ENCODE data around the gene PON3.

PON3 gene

DNA sequence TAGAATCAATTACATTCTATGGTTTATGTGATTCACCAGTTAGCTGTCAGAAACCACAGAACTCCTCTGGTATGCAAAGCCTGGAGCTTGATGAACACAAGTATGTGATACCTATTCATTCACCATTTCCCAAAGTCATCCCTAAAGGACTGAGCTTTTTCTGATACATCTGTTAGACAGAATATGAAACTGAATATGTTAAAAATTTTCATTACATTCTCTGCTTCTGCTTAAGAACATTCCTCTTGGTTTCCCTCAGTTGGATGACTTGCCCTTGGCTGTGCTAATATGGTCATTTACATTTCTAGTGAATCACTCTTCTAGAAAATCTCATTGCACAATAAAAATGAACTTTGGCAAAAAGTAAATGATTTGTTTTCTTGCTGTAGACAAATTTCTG lies 61.1 kb downstream of the PON3 start:
- Histone ChIP-seq H3K4me3 (no peak overlapping the region), H3K9ac (no peak overlapping the region), H3K9me3 (replicated peaks in 1 of 11) (no peaks in the 10 kb centered on the region), H3K27me3 (no peaks in the 10 kb centered on the region), H3K27ac (no peak overlapping the region), H3K4me2 (no peak overlapping the region), H3K4me1 (peaks cover 0 to 12% (median 8%) of the 10 kb centered on the region in 10 experiments; a peak in 12 of 20 replicates), H3K36me3 (no peaks in the 10 kb centered on the region), H4K20me1 (no peaks in the 10 kb centered on the region)
- TF ChIP-seq Cebpa-rat (IDR thresholded peaks at IDR 0.05), result no peak

DNA sequence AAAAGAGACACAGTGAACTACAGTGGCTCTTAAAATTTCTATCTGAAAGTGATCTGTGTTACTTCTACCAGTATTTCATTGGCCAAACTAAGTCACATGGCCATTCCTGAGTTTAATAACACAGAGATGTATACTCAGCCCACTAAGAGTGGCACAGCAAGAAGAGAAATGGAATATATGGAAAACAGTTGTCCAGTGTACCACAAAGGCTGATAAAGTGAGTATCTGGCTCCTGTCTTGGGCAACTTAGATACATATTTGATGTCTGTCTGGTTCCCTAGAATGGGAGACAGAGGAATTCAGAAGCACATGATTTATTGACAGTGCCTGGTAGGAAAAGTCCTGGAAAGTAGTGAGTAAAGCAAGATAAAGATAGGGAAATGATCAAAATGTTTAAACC lies 61.7 kb downstream of the PON3 start:
- H3K9me3 ChIP-seq (replicated peaks in 1 of 11), result no peaks in the 10 kb centered on the region
- no peak overlapping the region for H3K4me3 ChIP-seq
- H3K36me3 ChIP-seq, result no peaks in the 10 kb centered on the region
- peaks cover 0 to 13% (median 8%) of the 10 kb centered on the region in 10 experiments; a peak in 12 of 20 replicates for H3K4me1 ChIP-seq
- H3K4me2 ChIP-seq, result no peak overlapping the region
- H3K27ac ChIP-seq, result no peak overlapping the region
- H3K27me3 ChIP-seq, result no peaks in the 10 kb centered on the region
- no peaks in the 10 kb centered on the region for H4K20me1 ChIP-seq
- H3K9ac ChIP-seq, result no peak overlapping the region
- no peak for TF ChIP-seq Cebpa-rat (IDR thresholded peaks at IDR 0.05)

DNA sequence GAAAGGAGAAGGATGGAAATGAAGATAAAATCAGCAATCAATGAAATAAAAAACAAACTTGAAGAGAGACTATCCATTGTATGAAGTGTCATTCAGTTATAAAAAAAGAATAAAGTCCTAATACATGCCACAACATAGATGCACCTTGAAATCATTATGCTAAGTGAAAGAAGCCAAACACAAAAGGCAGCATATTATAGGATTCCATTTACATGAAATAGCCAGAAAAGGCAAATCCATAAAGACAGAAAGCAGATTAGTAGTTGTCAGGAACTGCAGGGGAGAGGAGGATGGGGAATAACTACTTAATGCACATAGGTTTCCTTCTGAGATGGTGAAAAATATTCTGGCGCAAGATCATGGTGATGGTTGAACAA lies 65.2 kb downstream of the PON3 start:
- Histone ChIP-seq H3K27me3 (no peaks in the 10 kb centered on the region), H3K4me3 (peak overlapping the region in 4 of 10 experiments; percentile 22 to 40 (median 30); a peak in 5 of 20 replicates), H3K36me3 (no peaks in the 10 kb centered on the region), H4K20me1 (no peaks in the 10 kb centered on the region), H3K9ac (peak overlapping the region in 3 of 11 experiments; percentile 3 to 42 (median 4); a peak in 4 of 22 replicates), H3K4me2 (peak overlapping the region; percentile 56 to 71 (median 66); a peak in 19 of 22 replicates), H3K27ac (no peak overlapping the region), H3K9me3 (replicated peaks in 1 of 11) (no peaks in the 10 kb centered on the region), H3K4me1 (peaks cover 0 to 13% (median 8%) of the 10 kb centered on the region in 10 experiments; a peak in 12 of 20 replicates)
- no peak for TF ChIP-seq Cebpa-rat (IDR thresholded peaks at IDR 0.05)

DNA sequence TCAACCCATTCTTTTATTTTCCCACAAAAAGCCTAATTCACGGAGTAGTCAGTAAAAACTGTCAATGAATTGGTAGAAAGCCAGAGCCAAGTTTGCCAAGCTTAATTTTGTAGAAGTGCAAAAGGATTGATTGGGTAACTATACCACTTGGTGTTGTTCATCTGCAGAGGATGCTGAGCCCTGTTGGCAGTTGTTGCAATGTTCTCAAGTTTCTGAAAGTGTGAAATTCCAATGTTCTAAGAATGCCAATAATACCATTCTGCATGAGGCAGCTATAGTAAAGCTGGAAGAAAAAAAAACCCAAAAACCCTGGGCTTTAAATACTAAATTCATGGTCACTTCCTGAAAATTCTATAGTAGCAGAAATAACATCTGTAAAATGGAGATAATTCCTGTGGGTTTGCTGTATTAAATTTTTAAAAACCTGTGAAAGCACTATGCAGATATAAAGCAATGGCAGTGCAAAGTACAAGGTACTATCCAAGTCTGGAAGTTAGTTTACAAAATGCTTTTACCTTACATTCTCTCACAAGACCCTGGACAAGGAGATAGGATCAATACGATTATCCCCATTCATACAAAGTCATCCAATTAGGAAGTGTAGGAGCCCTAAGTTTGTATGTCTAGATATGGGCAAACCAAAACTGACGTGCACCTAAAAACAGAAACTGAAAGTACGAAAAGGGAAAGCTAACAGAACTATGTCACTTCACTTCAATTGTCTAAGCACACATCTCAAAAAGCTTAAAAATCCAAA lies 65.8 kb downstream of the PON3 start:
- Histone ChIP-seq H3K27me3 (no peaks in the 10 kb centered on the region), H3K4me3 (peak overlapping the region in 4 of 10 experiments; percentile 22 to 40 (median 30); a peak in 7 of 20 replicates), H3K9me3 (replicated peaks in 1 of 11) (no peaks in the 10 kb centered on the region), H4K20me1 (no peaks in the 10 kb centered on the region), H3K4me1 (peaks cover 0 to 13% (median 8%) of the 10 kb centered on the region in 10 experiments; a peak in 12 of 20 replicates), H3K4me2 (peak overlapping the region; percentile 56 to 71 (median 66)), H3K9ac (peak overlapping the region in 3 of 11 experiments; percentile 3 to 42 (median 4); a peak in 4 of 22 replicates), H3K27ac (no peak overlapping the region), H3K36me3 (no peaks in the 10 kb centered on the region)
- no peak for TF ChIP-seq Cebpa-rat (IDR thresholded peaks at IDR 0.05)

DNA sequence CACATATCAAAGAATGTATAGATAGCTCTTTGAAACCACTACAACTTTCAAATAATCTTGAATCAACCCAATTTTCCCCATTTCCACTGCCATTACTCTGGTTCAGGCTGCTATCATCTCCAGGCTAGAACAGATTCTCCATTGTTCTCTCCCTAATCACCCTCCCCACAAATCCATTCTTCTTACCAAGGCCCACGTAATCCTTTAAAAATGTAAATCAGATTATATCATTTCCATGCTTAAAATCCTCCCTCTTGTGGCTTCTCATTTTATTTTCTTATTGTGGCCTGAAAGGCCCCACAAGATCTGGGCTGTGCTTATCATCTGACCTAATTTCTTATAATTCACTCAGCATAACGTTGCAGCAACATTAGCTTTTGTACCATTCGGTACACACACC lies 68.8 kb downstream of the PON3 start:
- Histone ChIP-seq H3K4me1 (peaks cover 0 to 13% (median 8%) of the 10 kb centered on the region in 10 experiments; a peak in 12 of 20 replicates), H3K9me3 (replicated peaks in 1 of 11) (no peaks in the 10 kb centered on the region), H3K27me3 (no peaks in the 10 kb centered on the region), H3K36me3 (no peaks in the 10 kb centered on the region), H4K20me1 (no peaks in the 10 kb centered on the region), H3K9ac (no peak overlapping the region), H3K4me3 (no peak overlapping the region), H3K4me2 (no peak overlapping the region), H3K27ac (no peak overlapping the region)
- no peak for TF ChIP-seq Cebpa-rat (IDR thresholded peaks at IDR 0.05)

DNA sequence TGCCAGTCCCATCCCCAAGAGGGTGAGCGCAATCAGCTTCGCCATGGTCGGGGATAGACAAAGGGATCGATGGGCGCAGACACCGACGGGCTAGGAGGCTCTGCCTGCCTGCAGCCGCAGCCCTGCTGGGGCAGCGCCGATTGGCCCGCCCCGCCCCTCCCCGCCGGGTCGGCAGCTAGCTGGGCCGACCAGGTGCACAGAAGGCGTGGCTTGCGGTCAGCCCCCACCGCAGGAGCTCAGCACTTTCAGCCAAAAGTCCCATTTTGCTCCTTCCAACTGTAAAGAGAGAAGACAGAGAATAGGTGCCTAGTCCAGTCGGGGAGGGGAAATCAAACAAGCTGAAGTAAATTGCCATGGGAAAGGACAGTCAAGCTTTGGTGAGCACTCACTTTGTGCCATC lies 71.7 kb downstream of the PON3 start, which contains the start of gene PON1:
Gene PON1, minus strand, starts transcription at position 102 of the 400 bp plus-strand sequence. Its CDS starts 57 bp downstream, at position 45.
- Histone ChIP-seq H3K4me2 (no peak within 1 kb of the TSS), H3K27me3 (no peaks in the 10 kb centered on the region), H3K4me3 (no peak within 1 kb of the TSS), H3K36me3 (no peaks in the 10 kb centered on the region), H3K4me1 (no peaks in the 10 kb centered on the region), H3K9me3 (replicated peaks in 1 of 11) (no peaks in the 10 kb centered on the region), H3K27ac (no peak within 1 kb of the TSS), H3K9ac (no peak within 1 kb of the TSS), H4K20me1 (no peaks in the 10 kb centered on the region)
- no peak for TF ChIP-seq Cebpa-rat (IDR thresholded peaks at IDR 0.05)

DNA sequence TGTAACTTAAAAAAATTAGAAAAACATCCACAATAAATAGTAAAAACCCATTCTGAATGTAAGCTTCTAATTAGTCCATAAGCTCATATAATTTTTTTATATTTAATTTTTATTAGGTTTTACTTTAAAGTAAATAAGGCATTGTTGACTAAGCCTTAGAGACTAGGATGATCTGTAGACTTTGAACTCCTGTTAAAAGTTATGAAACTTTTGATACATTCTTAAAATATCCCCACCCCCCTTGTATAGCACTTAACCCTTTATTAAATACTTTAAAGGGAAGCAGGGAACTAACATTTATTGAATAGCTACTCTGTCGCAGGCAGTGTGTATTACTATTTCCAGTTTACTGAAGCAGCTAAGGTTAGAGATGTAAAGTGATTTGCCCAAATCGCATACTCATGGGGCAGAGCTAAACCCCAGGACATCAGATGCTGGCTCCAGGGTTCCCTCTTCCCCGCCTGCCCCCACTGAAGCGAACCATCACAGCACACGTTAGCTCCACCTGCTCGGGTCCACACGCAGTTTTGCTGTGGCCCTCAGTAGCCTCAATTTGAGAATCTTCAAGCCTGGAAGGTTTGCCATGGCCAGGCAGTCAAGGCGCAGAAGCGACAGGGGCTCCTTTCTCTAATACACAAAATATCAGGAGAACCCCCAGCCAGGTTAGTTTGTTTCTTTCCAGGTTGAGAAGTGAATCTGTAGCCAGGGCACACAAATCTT lies 72.6 kb downstream of the PON3 start:
- TF ChIP-seq Cebpa-rat (IDR thresholded peaks at IDR 0.05), result no peak
- no peak overlapping the region for H3K9ac ChIP-seq
- H3K4me3 ChIP-seq, result no peak overlapping the region
- no peaks in the 10 kb centered on the region for H4K20me1 ChIP-seq
- H3K9me3 ChIP-seq (replicated peaks in 1 of 11), result no peaks in the 10 kb centered on the region
- H3K4me2 ChIP-seq, result no peak overlapping the region
- H3K27me3 ChIP-seq, result no peaks in the 10 kb centered on the region
- H3K27ac ChIP-seq, result no peak overlapping the region
- H3K4me1 ChIP-seq, result no peaks in the 10 kb centered on the region
- no peaks in the 10 kb centered on the region for H3K36me3 ChIP-seq

DNA sequence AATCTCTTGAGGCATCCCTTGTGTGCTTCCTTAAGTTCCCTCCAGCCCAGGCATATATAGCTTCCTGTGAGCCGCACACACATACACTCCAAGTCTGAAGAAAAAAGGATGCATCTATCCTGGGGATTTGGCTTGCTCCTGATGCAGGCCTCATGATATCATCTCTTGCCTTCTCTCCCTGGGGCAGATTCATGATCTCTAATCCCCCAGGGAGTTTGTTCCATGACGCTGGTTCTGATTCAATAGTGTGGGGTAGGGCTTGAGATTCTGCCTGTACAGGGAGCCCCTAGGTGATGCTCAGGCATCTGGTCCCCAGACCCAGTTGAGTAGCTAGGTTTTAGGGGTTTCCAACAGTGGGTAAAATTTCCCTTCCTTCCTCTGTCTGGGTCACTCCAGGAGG lies 73.3 kb downstream of the PON3 start:
- no peaks in the 10 kb centered on the region for H3K9me3 ChIP-seq (replicated peaks in 1 of 11)
- H3K27me3 ChIP-seq, result no peaks in the 10 kb centered on the region
- no peaks in the 10 kb centered on the region for H4K20me1 ChIP-seq
- H3K36me3 ChIP-seq, result no peaks in the 10 kb centered on the region
- H3K9ac ChIP-seq, result no peak overlapping the region
- H3K4me2 ChIP-seq, result no peak overlapping the region
- no peak for TF ChIP-seq Cebpa-rat (IDR thresholded peaks at IDR 0.05)
- no peaks in the 10 kb centered on the region for H3K4me1 ChIP-seq
- H3K4me3 ChIP-seq, result no peak overlapping the region
- no peak overlapping the region for H3K27ac ChIP-seq

DNA sequence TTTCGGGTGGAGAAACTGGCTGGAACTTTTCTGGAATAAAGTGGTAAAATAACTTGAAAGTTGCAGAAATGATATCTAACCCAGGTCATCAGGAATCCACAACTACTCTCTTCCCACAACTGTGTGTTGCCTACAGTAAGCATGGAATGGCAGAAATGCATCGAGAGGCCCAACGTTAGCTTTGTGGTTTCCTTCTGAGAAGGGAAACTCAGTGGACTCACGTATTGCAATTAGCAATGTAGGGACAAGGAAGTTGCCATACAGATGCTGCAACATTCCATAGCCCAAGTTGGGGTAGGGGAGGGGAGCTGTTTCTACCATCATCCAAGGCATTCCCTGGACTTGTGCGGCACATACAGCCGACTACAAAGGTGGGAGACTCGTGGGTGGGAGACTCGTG lies 73.8 kb downstream of the PON3 start:
- H4K20me1 ChIP-seq, result no peaks in the 10 kb centered on the region
- no peak for TF ChIP-seq Cebpa-rat (IDR thresholded peaks at IDR 0.05)
- no peaks in the 10 kb centered on the region for H3K36me3 ChIP-seq
- H3K4me1 ChIP-seq, result no peaks in the 10 kb centered on the region
- no peak overlapping the region for H3K4me3 ChIP-seq
- no peak overlapping the region for H3K27ac ChIP-seq
- H3K4me2 ChIP-seq, result no peak overlapping the region
- no peaks in the 10 kb centered on the region for H3K27me3 ChIP-seq
- H3K9ac ChIP-seq, result no peak overlapping the region
- no peaks in the 10 kb centered on the region for H3K9me3 ChIP-seq (replicated peaks in 1 of 11)
